Stimulated activated naive CD4-positive, alpha-beta T cell (primary cell): ENCODE results near the gene RBBP5.

Source experiments
- DNase-seq, 6 experiments: peaks; one replicate each; lab custom pipeline; 2025; lab: John Stamatoyannopoulos, UW

The RBBP5 gene

GRCh38 chr1:205129447-205130029 is 7.8 kb upstream of the RBBP5 start:
- no peak for DNase-seq

DNA sequence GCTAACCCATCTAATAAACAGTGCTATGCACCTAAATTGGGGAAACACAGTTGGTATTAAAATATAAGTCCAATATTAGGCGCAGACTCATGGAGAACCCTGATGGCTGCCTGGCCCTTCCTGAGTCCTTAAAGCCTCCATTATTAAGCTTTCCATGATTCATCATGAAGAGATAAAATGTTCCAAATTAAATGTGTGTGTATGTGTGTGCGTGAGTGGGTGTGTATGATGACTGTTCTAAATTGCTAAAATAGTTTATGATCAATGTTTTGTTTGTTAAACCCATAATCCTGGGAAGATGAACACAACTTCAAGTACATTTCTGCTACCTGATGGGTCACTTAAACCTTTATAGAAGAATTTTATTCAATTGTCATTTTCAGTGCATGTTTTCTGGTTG is 6.3 kb upstream of the RBBP5 start:
- no peak for DNase-seq

- DNase-seq, result no peak
These were observed 5.9 kb upstream of the RBBP5 start for GRCh38 chr1:205127646-205128045.

- no peak for DNase-seq
These were observed 2.9 kb upstream of the RBBP5 start for GRCh38 chr1:205124726-205125125.

- no peak for DNase-seq
These were observed 708 bp upstream of the RBBP5 start for GRCh38 chr1:205122489-205122882.

DNA sequence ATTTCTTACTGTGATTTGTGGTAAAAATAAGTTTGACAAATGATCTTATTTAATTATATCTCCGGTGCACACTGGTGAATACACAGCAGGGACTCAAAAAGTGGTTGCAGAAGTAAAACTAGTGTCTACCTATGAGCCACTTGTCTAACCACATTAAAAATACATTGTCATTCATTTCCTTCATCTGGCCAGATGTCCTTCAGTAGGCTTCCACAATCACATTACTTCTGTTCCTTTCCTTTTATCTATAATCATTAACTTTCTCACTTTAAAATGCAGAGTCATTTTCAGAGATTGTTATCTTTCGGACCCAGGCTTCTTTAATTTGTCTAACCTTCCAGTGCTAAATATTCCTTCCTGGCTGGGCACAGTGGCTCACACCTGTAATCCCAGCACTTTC is 3.0 kb downstream of the RBBP5 start:
- DNase-seq, result no peak

DNA sequence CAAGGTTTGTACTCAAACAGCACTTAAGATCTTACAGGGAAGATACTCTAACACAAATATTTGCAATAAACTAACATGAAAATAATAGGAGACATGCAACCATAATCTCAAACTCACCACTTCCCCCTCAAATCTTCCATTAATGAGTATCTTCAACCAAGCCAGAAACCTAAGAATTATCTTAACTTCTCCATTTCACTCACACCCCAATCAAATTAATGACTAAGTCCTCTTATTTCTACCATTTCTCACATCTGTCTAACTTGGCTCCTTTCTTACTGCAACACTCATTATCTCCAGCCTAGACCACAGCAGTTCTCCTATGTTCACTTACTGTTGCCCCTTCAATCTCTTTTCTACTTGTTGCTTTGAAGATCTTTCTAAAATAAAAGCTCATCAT is 10.4 kb downstream of the RBBP5 start:
- DNase-seq, result no peak

DNA sequence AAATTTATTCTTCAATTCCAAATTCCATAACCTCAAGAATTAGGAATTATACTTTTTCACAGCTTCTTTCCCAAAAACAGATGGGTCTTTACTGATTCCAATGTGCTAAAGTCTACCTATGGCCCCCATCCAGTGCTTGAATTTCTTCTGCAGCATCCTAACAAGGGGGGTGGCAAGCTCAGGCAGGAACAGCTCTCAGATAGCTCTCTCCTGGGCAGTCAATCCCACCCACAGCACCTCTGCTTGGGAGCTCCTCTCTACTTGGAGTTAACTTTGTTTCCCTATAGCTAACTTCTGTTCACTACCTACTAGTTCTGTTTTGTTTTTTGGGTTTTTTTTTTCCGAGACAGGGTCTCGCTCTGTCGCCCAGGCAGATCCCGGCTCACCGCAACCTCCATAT is 12.1 kb downstream of the RBBP5 start:
- DNase-seq, result no peak

- no peak for DNase-seq
These were observed 12.5 kb downstream of the RBBP5 start for GRCh38 chr1:205109269-205109668.

DNA sequence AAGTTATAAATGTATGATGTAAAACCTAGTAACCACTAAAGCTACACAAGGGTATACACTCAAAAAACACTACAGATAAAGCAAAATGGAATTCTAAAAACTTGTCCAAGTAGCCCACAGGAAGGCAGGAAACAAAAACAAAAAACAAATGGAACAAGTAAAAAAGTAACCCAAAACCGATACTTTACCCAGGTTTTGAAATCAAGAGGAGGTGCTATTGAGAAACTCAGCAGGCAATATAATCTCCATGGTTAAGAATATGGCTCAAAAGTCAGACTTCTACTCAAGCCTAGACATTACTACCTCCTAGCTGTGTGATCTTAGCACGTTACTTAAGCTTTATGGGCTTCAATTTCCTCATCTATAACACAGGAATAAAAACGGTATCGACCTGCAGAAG is 13.3 kb downstream of the RBBP5 start:
- DNase-seq, result no peak

DNA sequence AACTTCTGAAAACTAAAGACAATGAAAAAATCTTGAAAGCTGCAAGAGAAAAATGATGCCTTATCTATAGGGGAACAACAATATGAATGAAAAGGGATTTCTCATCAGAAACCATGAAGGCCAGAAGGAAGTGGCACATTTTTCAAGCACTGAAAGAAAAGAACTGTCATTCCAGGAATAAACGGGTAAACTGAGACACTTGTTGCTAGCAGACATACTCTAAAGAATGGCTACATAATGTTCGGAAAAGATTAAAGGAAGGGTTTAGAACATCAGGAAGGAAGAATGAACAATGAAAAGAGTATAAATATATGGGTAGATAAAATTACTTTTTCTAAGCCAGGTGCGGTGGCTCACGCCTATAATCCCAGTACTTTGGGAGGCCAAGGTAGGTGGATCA is 14.5 kb downstream of the RBBP5 start:
- DNase-seq, result no peak

GRCh38 chr1:205102404-205102803 is 19.4 kb downstream of the RBBP5 start:
- DNase-seq, result no peak

- no peak for DNase-seq
These were observed 23.5 kb downstream of the RBBP5 start for GRCh38 chr1:205098242-205098641.

DNA sequence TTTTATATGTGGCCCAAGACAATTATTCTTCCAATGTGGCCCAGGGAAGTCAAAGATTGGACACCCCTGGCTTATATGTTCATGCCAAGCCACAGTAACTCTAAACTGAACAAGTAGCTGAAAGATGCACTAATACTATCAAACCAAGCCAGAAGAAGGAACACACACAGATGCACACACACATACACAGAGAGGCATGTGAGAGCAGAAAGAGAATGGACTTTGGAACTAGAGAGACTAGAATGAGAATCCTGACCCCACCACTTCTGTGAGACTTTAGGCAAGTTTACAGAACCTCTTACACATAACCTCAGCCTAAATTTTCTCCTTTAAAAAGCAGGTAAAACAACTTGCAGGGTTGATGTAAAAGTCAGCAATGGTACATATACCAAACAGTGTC is 26.4 kb downstream of the RBBP5 start:
- DNase-seq, result no peak

DNA sequence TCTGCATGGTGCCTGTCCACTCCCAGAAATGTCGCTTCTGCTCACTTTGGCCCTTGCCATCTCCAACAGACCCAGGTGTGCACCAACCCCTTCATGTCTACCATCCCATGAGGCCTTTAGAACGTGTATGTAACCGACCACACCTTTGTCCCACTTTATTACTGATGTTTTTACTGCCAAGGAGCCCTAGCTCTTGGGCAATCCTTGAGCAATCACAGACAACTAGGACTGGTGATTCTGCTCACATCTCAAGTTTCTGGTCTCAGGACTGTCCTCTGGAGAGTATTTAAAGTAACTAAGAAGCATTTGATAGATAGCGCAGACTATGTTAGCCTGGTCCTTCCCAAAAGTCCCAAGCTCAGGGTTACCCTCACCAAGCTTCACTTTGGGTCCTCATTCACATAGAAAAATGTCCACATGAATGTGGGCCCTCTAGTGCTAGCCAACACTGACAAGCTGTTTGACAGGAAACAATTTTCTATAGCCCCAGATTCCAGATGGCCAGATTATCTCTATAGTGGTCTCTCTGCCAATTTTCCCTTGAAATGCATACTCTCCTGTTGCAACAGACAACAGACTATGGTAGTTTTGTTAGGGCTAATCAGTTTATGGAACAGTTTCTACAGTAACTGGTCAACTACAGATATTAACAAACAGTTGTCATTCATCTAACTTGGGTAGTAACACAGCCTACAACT is 30.6 kb downstream of the RBBP5 start:
- DNase-seq, result no peak

- DNase-seq, result no peak
These were observed 33.4 kb downstream of the RBBP5 start for GRCh38 chr1:205088341-205088740.

GRCh38 chr1:205084360-205084759 is 37.4 kb downstream of the RBBP5 start, which contains the start of gene TMEM81:
Gene TMEM81, minus strand, starts transcription at chr1:205084460. Its CDS starts 140 bp downstream, at chr1:205084320.
- no peak for DNase-seq

DNA sequence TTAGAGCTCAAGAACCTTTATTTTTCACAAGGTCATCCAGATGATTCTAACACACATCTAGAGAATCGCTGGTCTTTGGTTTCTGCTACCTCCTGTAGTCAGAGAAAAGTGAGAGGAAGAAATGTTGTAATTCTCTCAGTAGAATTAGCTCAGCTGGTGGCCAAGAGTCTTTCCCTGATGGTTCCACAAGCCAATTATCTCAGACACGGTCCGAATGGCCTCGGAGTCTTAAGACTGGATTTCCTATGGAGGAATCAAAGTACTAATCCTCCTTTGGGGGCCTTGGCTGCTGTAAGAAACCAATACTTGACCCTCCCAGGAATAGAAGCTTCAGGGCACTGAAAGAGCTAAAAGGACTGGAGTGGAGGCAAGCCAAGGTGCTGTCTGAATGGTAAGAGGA is 39.3 kb downstream of the RBBP5 start:
- DNase-seq, result no peak

DNA sequence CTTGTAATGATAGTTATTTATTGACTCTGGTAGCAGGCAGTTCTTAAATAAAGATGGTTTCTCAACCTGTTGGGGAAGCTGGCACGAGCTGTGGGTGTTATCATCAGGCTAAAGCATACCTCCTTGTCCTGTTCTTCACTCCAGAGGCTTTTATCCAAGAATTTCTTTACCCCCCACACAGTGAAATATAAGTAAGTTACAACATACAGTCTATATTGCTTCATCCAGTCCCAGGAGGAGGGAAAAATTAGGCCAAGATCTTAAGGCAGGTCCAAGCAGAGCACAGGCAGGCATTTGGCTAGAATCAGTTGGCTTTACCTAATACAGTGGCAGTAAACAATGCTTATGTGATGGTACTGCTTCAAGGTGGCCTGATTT is 43.9 kb downstream of the RBBP5 start:
- no peak for DNase-seq

GRCh38 chr1:205077158-205077933 is 44.4 kb downstream of the RBBP5 start:
- no peak for DNase-seq

GRCh38 chr1:205076245-205076761 is 45.5 kb downstream of the RBBP5 start:
- no peak for DNase-seq

DNA sequence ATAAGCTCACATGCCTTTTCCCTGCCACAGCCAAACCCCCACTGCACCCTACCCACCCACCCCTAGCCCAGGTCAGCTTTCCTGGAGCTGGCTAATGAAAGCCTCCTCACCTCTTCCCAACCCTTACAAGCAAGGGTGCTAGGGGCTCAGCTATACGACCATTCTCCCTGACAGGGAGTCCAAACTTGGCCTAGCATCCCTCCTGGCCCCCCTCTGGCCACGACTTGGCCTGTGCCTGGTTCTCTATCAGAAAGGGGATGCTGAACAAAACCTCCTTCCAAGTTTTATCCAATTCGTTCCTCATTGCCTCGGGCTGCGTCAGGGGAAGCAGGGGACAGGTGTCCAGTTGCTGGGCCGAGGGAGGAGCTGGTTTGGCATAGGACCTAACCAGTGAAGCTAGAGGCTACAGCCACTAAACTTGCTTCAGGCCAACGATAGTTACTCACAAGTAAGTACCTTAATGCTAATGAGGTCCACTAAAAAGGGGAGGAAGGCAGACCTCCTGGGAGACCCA is 46.1 kb downstream of the RBBP5 start:
- no peak for DNase-seq

- no peak for DNase-seq
These were observed 47.3 kb downstream of the RBBP5 start for GRCh38 chr1:205074513-205074912.
